ENCODE data around the gene DYSF. TPM values are rescaled to one million over a fixed set of nuclear protein-coding genes. Genes with fewer than 3 reads are reported as not detected.

DYSF gene
- total RNA-seq, 4 donors from 2014 or later = 2.6 to 20.7 (median 12.7) TPM

DNA sequence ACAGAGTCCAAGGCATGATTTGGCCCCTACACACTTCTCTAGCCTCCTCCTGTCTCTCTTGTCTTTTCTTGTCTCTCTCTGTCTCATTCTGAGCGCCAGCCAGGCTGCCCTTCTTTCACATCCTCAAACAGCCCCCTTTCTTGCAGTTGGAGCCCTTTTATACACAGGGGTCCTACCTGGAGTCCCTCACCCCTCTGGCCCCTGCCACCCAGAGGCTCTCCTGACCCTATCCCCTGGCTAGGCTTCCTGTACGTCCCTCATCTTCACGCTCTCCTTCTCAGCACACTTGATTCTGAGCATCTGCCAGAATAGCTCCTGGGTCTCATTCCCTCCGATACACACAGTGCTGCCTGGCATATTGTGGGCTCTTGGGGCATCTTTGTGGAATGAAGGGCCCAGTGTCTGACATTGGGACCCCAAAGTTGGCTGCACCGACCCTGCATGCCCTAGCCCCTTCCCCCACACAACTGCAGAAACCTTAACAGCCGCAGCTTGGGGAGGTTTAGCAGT is 261.9 kb downstream of the DYSF start:
- TF ChIP-seq, protein P1, sequence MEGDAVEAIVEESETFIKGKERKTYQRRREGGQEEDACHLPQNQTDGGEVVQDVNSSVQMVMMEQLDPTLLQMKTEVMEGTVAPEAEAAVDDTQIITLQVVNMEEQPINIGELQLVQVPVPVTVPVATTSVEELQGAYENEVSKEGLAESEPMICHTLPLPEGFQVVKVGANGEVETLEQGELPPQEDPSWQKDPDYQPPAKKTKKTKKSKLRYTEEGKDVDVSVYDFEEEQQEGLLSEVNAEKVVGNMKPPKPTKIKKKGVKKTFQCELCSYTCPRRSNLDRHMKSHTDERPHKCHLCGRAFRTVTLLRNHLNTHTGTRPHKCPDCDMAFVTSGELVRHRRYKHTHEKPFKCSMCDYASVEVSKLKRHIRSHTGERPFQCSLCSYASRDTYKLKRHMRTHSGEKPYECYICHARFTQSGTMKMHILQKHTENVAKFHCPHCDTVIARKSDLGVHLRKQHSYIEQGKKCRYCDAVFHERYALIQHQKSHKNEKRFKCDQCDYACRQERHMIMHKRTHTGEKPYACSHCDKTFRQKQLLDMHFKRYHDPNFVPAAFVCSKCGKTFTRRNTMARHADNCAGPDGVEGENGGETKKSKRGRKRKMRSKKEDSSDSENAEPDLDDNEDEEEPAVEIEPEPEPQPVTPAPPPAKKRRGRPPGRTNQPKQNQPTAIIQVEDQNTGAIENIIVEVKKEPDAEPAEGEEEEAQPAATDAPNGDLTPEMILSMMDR (IDR thresholded peaks at IDR 0.05) = no peak
- no peak for TF ChIP-seq POLR2A (IDR thresholded peaks at IDR 0.05)
- Histone ChIP-seq H3K4me3 (no peak overlapping the region), H3K36me3 (no peaks in the 10 kb centered on the region), H3K27me3 (no peaks in the 10 kb centered on the region), H3K27ac (no peak overlapping the region), H3K4me1 (no peaks in the 10 kb centered on the region), H3K9me3 (no peaks in the 10 kb centered on the region)
- DNase-seq = no peak
- intact Hi-C loops (cut with DNase I; ENCODE audit: low total_unique reads) = no loop called here

- H3K9me3 ChIP-seq = no peaks in the 10 kb centered on the region
- intact Hi-C loops (cut with DNase I; ENCODE audit: low total_unique reads) = no loop called here
- no peaks in the 10 kb centered on the region for H3K4me1 ChIP-seq
- TF ChIP-seq POLR2A (IDR thresholded peaks at IDR 0.05) = no peak
- TF ChIP-seq, protein P1 (IDR thresholded peaks at IDR 0.05) = no peak
- no peaks in the 10 kb centered on the region for H3K27me3 ChIP-seq
- no peak overlapping the region for H3K4me3 ChIP-seq
- DNase-seq = no peak
- no peaks in the 10 kb centered on the region for H3K36me3 ChIP-seq
- peak overlapping the region in 1 of 2 donors; percentile 17 for H3K27ac ChIP-seq
Observed at GRCh38 chr2:71715951-71716696, 262.8 kb downstream of the DYSF start.

GRCh38 chr2:71716697-71717624 is 263.6 kb downstream of the DYSF start:
- Histone ChIP-seq H3K36me3 (no peaks in the 10 kb centered on the region), H3K4me1 (no peaks in the 10 kb centered on the region), H3K9me3 (no peaks in the 10 kb centered on the region), H3K27ac (peak overlapping the region in 1 of 2 donors; percentile 17), H3K4me3 (no peak overlapping the region), H3K27me3 (no peaks in the 10 kb centered on the region)
- intact Hi-C loops (cut with DNase I; ENCODE audit: low total_unique reads) = no loop called here
- TF ChIP-seq, protein P1 (IDR thresholded peaks at IDR 0.05) = no peak
- no peak for TF ChIP-seq POLR2A (IDR thresholded peaks at IDR 0.05)
- DNase-seq = peak; percentile 57 to 71

DNA sequence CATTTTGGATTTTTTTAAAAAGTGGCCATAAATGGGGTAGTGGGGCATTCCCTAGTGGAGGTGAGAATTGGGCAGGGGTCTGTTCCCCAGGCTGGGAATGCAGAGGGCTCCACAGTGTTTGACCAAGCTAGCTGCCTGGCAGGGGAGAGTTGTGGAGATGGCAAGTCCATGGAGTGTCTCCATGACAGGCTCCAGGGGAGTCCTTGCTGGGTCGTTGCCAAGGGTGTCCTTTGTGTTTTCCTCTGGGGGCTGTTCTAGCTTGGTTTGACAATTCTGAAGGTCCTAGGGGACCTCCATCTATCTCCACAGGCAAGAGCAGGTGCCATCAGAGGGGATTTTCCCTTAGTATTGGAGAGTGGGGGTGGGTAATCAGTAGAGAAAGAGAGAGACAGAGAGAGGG is 265.3 kb downstream of the DYSF start:
- no peak for DNase-seq
- H3K36me3 ChIP-seq = no peaks in the 10 kb centered on the region
- H3K9me3 ChIP-seq = no peaks in the 10 kb centered on the region
- H3K27me3 ChIP-seq = no peaks in the 10 kb centered on the region
- H3K27ac ChIP-seq = no peak overlapping the region
- intact Hi-C loops (cut with DNase I; ENCODE audit: low total_unique reads) = no loop called here
- TF ChIP-seq, protein P1 (IDR thresholded peaks at IDR 0.05) = no peak
- TF ChIP-seq POLR2A (IDR thresholded peaks at IDR 0.05) = no peak
- no peak overlapping the region for H3K4me3 ChIP-seq
- H3K4me1 ChIP-seq = no peaks in the 10 kb centered on the region
